Activated CD4-positive, alpha-beta T cell treated with anti-CD3 and anti-CD28 coated beads for 1 hour (primary cell): ENCODE results near the gene MAGIX.
A peak's percentile ranks its signal among the peaks of the same experiment; 100 is the strongest.
"Not testable (repeated sequence)": the region's sequence is repeated elsewhere in the genome, so short reads cannot be mapped to it uniquely, and the experiment has no call there.

Source experiments
- DNase-seq: peaks from one replicate; pipeline ENCODE4 v3.0.0-alpha.2; 2020

MAGIX gene

GRCh38 chrX:49162620-49163019 lies at the start of gene MAGIX:
TSS of gene MAGIX (plus strand) at chrX:49162758. CDS start at chrX:49162890, 132 bp downstream.
- DNase-seq, result no peak

GRCh38 chrX:49116076-49116475 lies 46.5 kb upstream of the MAGIX start:
- DNase-seq, result no peak

- DNase-seq, result no peak
These were observed 45.8 kb upstream of the MAGIX start for GRCh38 chrX:49116716-49117115.

- no peak for DNase-seq
These were observed 45.0 kb upstream of the MAGIX start for GRCh38 chrX:49117581-49117980.

GRCh38 chrX:49120091-49120490 lies 42.5 kb upstream of the MAGIX start:
- no peak for DNase-seq

GRCh38 chrX:49122499-49122898 lies 40.1 kb upstream of the MAGIX start:
- no peak for DNase-seq

- DNase-seq, result not testable (repeated sequence)
These were observed 34.8 kb upstream of the MAGIX start for GRCh38 chrX:49127742-49128258.

- DNase-seq, result no peak
These were observed 33.1 kb upstream of the MAGIX start for GRCh38 chrX:49129427-49129826.

- DNase-seq, result not testable (repeated sequence)
These were observed 30.3 kb upstream of the MAGIX start for GRCh38 chrX:49132275-49132674.

GRCh38 chrX:49133759-49134158 lies 28.8 kb upstream of the MAGIX start:
- no peak for DNase-seq

GRCh38 chrX:49137492-49137891 lies 25.1 kb upstream of the MAGIX start:
- DNase-seq, result no peak

- DNase-seq, result no peak
These were observed 22.8 kb upstream of the MAGIX start for GRCh38 chrX:49139713-49140112.

GRCh38 chrX:49142264-49142663 lies 20.3 kb upstream of the MAGIX start:
- not testable (repeated sequence) for DNase-seq

- DNase-seq, result not testable (repeated sequence)
These were observed 19.4 kb upstream of the MAGIX start for GRCh38 chrX:49143154-49143553.

GRCh38 chrX:49147282-49147681 lies 15.3 kb upstream of the MAGIX start:
- no peak for DNase-seq

- DNase-seq, result no peak
These were observed 14.6 kb upstream of the MAGIX start for GRCh38 chrX:49147936-49148335.

GRCh38 chrX:49148390-49149100 lies 14.0 kb upstream of the MAGIX start:
- not testable (repeated sequence) for DNase-seq

GRCh38 chrX:49149291-49149690 lies 13.3 kb upstream of the MAGIX start:
- DNase-seq, result not testable (repeated sequence)

- DNase-seq, result no peak
These were observed 9.1 kb upstream of the MAGIX start for GRCh38 chrX:49153467-49153866.

- no peak for DNase-seq
These were observed 7.2 kb upstream of the MAGIX start for GRCh38 chrX:49155243-49155899.

GRCh38 chrX:49155900-49156837 lies 6.4 kb upstream of the MAGIX start:
- peak; percentile 77 for DNase-seq

- no peak for DNase-seq
These were observed 5.4 kb upstream of the MAGIX start for GRCh38 chrX:49157194-49157593.

GRCh38 chrX:49160908-49161307 lies 1.6 kb upstream of the MAGIX start:
- no peak for DNase-seq
